OCI-LY7 (cell line): ENCODE data around the gene MARF1.

Experiments used
- CTCF ChIP-seq: fragments of 200-600 bp; sonication (generic); conservative IDR thresholded peaks from 2 replicates; pipeline ENCODE4 v1.5.1; 2014; ENCODE audit warnings: mild to moderate bottlenecking, antibody characterized with exemption, low read length, moderate library complexity, mixed read lengths
- EZH2phosphoT487 ChIP-seq: fragments of 200-600 bp; sonication (generic); IDR thresholded peaks from 2 replicates; pipeline ENCODE4 v1.6.1; 2018; ENCODE audit warnings: low read depth, borderline replicate concordance, mild to moderate bottlenecking, mixed run types, antibody characterized with exemption, low read length, moderate library complexity, mixed read lengths

DNA sequence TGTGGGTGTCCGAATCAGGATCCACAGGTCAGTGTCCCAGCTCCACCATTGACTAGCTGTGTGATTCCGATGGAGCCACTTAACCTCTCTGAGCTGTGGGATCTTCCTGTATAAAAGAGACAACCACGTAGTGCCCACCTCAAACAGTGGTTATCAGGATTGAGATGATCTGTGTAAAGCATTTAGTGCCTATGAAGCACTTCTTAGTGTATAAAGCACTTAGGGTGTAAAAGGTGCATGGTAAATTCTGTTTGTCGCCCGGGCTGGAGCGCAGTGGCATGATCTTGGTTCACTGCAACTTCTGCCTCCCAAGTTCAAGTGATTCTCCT lies 95.2 kb downstream of the MARF1 start:
- no peak for TF ChIP-seq EZH2phosphoT487
- no peak for TF ChIP-seq CTCF
